ENCODE results near the gene GGA1. TPM values are rescaled to one million over a fixed set of nuclear protein-coding genes. Genes with fewer than 3 reads are reported as not detected.

GGA1 gene
- total RNA-seq, 1 donor from 2014 or later, result 64.4 TPM

- ATAC-seq, result peak; percentile 3
- Histone ChIP-seq H3K9me3 (no peaks in the 10 kb centered on the region), H3K36me3 (peaks cover 14% of the 10 kb centered on the region), H3K27ac (peak overlapping the region; percentile 97), H3K4me3 (no peak overlapping the region), H3K4me1 (peaks cover 52% of the 10 kb centered on the region), H3K27me3 (no peaks in the 10 kb centered on the region)
- TF ChIP-seq CTCF (IDR thresholded peaks at IDR 0.05), result no peak
- DNase-seq, result peak; percentile 80
- intact Hi-C loops (cut with DNase I), result no loop called here
These were observed 2.0 kb downstream of the GGA1 start for GRCh38 chr22:37610480-37611129.

DNA sequence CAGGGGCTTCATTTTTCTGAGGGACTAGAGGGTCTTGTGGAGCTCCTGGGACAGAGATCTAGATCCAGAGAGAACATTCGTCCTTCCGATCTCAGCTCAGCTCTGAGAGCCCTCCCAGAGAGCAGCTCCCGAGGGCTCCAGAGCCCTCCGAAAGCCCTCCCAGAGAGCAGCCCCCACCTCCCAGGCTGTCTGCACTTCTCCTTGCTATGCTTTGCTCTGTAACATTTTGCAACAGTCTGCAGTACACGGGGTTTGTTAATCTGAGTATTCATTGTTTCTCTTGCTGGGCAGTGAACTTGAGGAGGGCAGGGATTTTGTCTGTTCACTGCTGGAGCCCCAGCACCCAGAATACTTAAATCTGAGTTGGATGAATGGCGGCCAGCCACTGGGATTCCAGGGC, 2.6 kb downstream of the GGA1 start:
- DNase-seq, result no peak
- intact Hi-C loops (cut with DNase I), result no loop called here
- H3K4me1 ChIP-seq, result peaks cover 52% of the 10 kb centered on the region
- no peak overlapping the region for H3K4me3 ChIP-seq
- no peaks in the 10 kb centered on the region for H3K9me3 ChIP-seq
- TF ChIP-seq CTCF (IDR thresholded peaks at IDR 0.05), result no peak
- peaks cover 20% of the 10 kb centered on the region for H3K36me3 ChIP-seq
- H3K27ac ChIP-seq, result peak overlapping the region; percentile 97
- H3K27me3 ChIP-seq, result no peaks in the 10 kb centered on the region
- ATAC-seq, result no peak

DNA sequence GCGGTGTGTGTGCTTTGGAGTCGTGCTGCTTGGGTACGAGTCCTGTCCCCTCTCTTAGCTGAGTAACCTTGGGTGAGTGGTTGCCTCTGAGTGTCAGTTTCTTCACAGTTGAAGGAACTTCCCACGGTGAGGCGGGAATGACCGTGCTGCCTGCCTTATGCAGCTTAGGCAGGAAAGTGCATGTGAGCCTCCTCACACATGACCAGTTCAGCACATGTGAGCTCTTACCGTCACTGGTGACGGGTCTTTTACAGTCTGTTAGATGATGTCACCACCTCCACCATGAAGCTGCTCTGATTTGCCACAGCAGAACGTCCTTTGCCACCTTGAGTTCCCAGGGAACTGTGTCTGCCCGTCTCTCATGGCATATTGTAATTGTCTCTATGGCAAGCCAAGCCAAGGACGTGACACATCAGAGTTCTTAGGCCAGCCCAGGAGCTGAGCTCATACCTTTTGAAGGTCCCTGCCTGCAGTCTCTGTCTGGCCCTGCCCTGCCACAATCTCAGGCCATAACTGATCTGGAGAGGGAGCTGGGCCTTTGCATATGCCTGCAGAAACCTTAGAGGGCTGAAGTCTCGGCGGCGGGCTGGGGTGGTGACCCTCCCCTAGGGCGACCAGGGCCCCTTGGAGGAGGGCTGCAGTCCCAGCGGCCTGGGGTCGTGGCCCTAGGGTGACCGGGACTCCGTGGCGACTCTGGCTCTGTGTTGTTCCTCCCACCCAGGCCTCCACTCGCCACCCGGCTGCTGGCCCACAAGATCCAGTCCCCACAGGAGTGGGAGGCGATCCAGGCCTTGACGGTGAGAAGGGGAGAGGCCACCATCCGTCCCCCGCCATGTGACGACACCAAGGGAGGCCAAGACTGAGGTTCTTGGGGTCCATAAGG, 7.8 kb downstream of the GGA1 start:
- Histone ChIP-seq H3K9me3 (no peaks in the 10 kb centered on the region), H3K27me3 (no peaks in the 10 kb centered on the region), H3K4me1 (peaks cover 16% of the 10 kb centered on the region), H3K36me3 (peaks cover 70% of the 10 kb centered on the region), H3K4me3 (no peak overlapping the region), H3K27ac (no peak overlapping the region)
- intact Hi-C loops (cut with DNase I), result no loop called here
- no peak for DNase-seq
- ATAC-seq, result no peak
- TF ChIP-seq CTCF (IDR thresholded peaks at IDR 0.05), result no peak

DNA sequence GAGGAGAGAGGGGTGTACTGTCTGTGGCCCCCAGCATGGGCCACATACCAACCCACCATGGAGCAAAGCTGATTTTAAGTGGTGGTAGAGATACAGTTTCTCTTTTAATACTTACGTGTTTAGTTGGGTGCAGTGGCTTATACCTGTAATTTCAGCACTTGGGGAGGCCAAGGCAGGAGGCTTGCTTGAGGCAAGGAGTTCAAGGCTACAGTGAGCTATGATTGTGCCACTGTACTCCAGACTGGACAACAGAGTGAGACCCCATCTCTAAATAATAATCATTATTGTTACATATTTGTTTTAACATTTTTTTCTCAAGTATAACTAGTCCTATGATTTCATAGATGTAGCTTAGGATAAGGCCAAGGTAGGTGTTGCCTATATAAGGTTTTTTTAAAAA, 8.8 kb downstream of the GGA1 start:
- ATAC-seq (no peak), DNase-seq (no peak)
- H3K27me3 ChIP-seq, result no peaks in the 10 kb centered on the region
- intact Hi-C loops (cut with DNase I), result no loop called here
- no peak overlapping the region for H3K27ac ChIP-seq
- H3K9me3 ChIP-seq, result no peaks in the 10 kb centered on the region
- H3K4me3 ChIP-seq, result no peak overlapping the region
- H3K4me1 ChIP-seq, result peaks cover 14% of the 10 kb centered on the region
- no peak for TF ChIP-seq CTCF (IDR thresholded peaks at IDR 0.05)
- H3K36me3 ChIP-seq, result peaks cover 80% of the 10 kb centered on the region

GRCh38 chr22:37618072-37618656, 9.5 kb downstream of the GGA1 start:
- intact Hi-C loops (cut with DNase I), result no loop called here
- TF ChIP-seq CTCF (IDR thresholded peaks at IDR 0.05), result no peak
- DNase-seq, result no peak
- Histone ChIP-seq H3K36me3 (peaks cover 88% of the 10 kb centered on the region), H3K27me3 (no peaks in the 10 kb centered on the region), H3K4me1 (peaks cover 9% of the 10 kb centered on the region), H3K4me3 (no peak overlapping the region), H3K27ac (no peak overlapping the region), H3K9me3 (no peaks in the 10 kb centered on the region)
- ATAC-seq, result no peak

All from upper lobe of right lung (tissue), 1 donor.